Left lung (tissue), 10 donors: ENCODE data around the gene COL10A1. TPM values are rescaled to one million over a fixed set of nuclear protein-coding genes. Genes with fewer than 3 reads are reported as not detected.

Experiments used
- ATAC-seq: fragments of 200-7000 bp; cut with Tn5 transposase; one replicate; pipeline ENCODE4 v1.9.1; 2020; ENCODE audit warnings: moderate library complexity
- DNase-seq, 4 donors: peaks; one replicate each; pipeline ENCODE4 v3.0.0-alpha.2; 2013 to 2020
- H3K27ac ChIP-seq, 2 donors: fragments of 200-600 bp; sonication (generic) in 1 of 2; one replicate each; pipeline versions ENCODE4 v1.5.0 to v1.8.0; 2020 to 2021
- H3K27me3 ChIP-seq, 2 donors: fragments of 200-600 bp; sonication (generic) in 1 of 2; one replicate each; pipeline versions ENCODE4 v1.5.0 to v1.8.0; 2020 to 2021
- H3K36me3 ChIP-seq, 2 donors: fragments of 200-600 bp; sonication (generic) in 1 of 2; one replicate each; pipeline versions ENCODE4 v1.5.0 to v1.8.0; 2020 to 2021
- H3K4me1 ChIP-seq, 2 donors: fragments of 200-600 bp; one replicate each; pipeline ENCODE4 v1.8.0; 2021
- H3K4me3 ChIP-seq, 2 donors: fragments of 200-600 bp; sonication (generic) in 1 of 2; one replicate each; pipeline versions ENCODE4 v1.5.0 to v1.8.0; 2020 to 2021; ENCODE audit warnings: mild to moderate bottlenecking in 1 of 2
- H3K9me3 ChIP-seq, 2 donors: fragments of 200-600 bp; sonication (generic) in 1 of 2; one replicate each; pipeline versions ENCODE4 v1.5.0 to v1.8.0; 2020 to 2021
- intact Hi-C, 2 donors: fragments of 100-400 bp; cut with DNase I; formaldehyde crosslinking; loops; one replicate each; pipeline versions ENCODE4 v1.11.2 to v1.14.2; 2022
- polyA plus RNA-seq, 6 donors: library from polyadenylated mRNA; unstranded; fragments of 120-200 nt; gene quantifications; one replicate each; pipeline ENCODE4 v1.2.1, GENCODE V29; 2013; ENCODE audit not compliant: insufficient read length in 6 of 6
- total RNA-seq, 2 donors: library from RNA; stranded (reverse); fragmentation: NEBNext Ultra II Directional; extraction: Animal tissue kit (Norgen Biotek cat#: 25700); gene quantifications; one replicate each; pipeline ENCODE4 v1.2.1, GENCODE V29; 2021
- TF ChIP-seq, protein P1 (sequence below), 2 donors: fragments of 200-600 bp; sonication (generic) in 1 of 2; IDR thresholded peaks; one replicate each; pipeline versions ENCODE4 v1.5.0 to v1.8.0; 2021; ENCODE audit warnings: antibody characterized with exemption in 2 of 2
- donor health status: DM: no; HTN: yes; CAD: no.
- donor health status: DM: no; HTN: no; CAD: no.

The COL10A1 gene
- total and polyA plus RNA-seq, 8 donors = 0.18 to 26.6 (median 0.32) TPM; not detected in 1

GRCh38 chr6:116074732-116075390 is 51.1 kb downstream of the COL10A1 start:
- Histone ChIP-seq H3K4me3 (no peak overlapping the region), H3K36me3 (no peaks in the 10 kb centered on the region), H3K4me1 (no peaks in the 10 kb centered on the region), H3K27me3 (no peaks in the 10 kb centered on the region), H3K9me3 (no peaks in the 10 kb centered on the region), H3K27ac (no peak overlapping the region)
- TF ChIP-seq, protein P1, sequence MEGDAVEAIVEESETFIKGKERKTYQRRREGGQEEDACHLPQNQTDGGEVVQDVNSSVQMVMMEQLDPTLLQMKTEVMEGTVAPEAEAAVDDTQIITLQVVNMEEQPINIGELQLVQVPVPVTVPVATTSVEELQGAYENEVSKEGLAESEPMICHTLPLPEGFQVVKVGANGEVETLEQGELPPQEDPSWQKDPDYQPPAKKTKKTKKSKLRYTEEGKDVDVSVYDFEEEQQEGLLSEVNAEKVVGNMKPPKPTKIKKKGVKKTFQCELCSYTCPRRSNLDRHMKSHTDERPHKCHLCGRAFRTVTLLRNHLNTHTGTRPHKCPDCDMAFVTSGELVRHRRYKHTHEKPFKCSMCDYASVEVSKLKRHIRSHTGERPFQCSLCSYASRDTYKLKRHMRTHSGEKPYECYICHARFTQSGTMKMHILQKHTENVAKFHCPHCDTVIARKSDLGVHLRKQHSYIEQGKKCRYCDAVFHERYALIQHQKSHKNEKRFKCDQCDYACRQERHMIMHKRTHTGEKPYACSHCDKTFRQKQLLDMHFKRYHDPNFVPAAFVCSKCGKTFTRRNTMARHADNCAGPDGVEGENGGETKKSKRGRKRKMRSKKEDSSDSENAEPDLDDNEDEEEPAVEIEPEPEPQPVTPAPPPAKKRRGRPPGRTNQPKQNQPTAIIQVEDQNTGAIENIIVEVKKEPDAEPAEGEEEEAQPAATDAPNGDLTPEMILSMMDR (IDR thresholded peaks at IDR 0.05) = no peak
- DNase-seq (no peak), ATAC-seq (no peak)
- intact Hi-C loops = no loop called here

- H3K4me1 ChIP-seq = no peaks in the 10 kb centered on the region
- intact Hi-C loops = no loop called here
- H3K4me3 ChIP-seq = no peak overlapping the region
- no peaks in the 10 kb centered on the region for H3K9me3 ChIP-seq
- no peaks in the 10 kb centered on the region for H3K36me3 ChIP-seq
- TF ChIP-seq, protein P1 (IDR thresholded peaks at IDR 0.05) = no peak
- peak; percentile 72 for ATAC-seq
- no peak for DNase-seq
- no peaks in the 10 kb centered on the region for H3K27me3 ChIP-seq
- no peak overlapping the region for H3K27ac ChIP-seq
Observed at GRCh38 chr6:116073765-116074440, 52.0 kb downstream of the COL10A1 start.

DNA sequence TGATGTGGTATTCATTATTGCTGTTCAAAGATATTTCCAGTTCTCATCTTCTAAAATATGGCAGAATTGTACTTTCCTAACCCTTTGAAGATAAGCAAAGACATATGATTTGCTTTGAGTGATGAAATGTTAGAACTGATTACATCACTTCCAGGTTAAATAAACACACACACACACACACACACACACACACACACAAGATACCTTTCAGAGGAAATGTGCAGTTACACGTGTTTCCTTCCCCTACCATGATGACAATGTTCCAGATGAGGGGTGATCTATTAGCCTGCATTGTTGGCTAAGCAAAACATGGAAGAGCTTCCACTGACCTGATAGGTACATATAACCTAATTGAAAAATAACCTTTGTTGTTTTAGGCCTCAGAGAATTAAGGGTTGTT is 53.6 kb downstream of the COL10A1 start:
- H3K9me3 ChIP-seq = no peaks in the 10 kb centered on the region
- no peaks in the 10 kb centered on the region for H3K4me1 ChIP-seq
- no peaks in the 10 kb centered on the region for H3K36me3 ChIP-seq
- TF ChIP-seq, protein P1 (IDR thresholded peaks at IDR 0.05) = no peak
- no peaks in the 10 kb centered on the region for H3K27me3 ChIP-seq
- intact Hi-C loops = no loop called here
- no peak for ATAC-seq
- no peak overlapping the region for H3K27ac ChIP-seq
- H3K4me3 ChIP-seq = no peak overlapping the region
- no peak for DNase-seq

DNA sequence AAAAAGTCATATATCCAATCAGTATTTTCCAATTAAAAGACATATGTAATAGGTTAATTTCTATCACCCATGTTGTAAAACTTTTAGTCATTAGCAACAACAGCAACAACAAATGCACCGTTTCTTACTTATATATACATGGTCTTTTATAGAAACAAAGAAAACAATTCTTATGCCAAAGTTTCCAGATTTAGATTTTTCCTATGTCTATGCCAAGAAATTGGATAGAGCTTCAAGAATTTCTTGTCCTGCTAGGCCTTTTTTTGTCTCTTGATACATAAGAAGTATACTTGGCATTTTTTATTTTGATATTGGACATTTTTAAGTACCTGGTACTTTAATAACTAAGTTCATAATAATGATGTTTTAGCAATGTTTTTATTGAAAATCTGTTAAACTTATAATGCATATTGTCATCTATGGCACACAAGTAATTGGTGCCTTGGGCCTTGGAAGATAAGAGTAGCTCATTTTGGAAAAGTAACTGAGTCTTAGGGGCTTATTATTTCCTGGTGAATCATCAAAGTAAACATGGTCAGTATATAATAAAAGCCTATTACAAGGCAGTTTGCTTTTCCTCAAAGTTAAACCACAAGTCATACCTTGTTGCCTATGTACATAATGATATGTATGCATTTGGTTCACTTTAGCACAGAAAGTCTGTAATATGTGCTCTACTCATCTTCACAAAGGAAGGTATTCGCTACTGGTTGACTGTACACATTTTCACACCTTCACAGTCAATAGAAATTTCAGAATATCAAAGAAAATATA is 55.1 kb downstream of the COL10A1 start:
- Histone ChIP-seq H3K9me3 (no peaks in the 10 kb centered on the region), H3K4me1 (no peaks in the 10 kb centered on the region), H3K36me3 (no peaks in the 10 kb centered on the region), H3K4me3 (no peak overlapping the region), H3K27me3 (no peaks in the 10 kb centered on the region), H3K27ac (no peak overlapping the region)
- intact Hi-C loops = no loop called here
- ATAC-seq (no peak), DNase-seq (peak in 2 of 4 donors; percentile 30)
- TF ChIP-seq, protein P1 (IDR thresholded peaks at IDR 0.05) = no peak

GRCh38 chr6:116070101-116070500 is 55.8 kb downstream of the COL10A1 start:
- Histone ChIP-seq H3K36me3 (no peaks in the 10 kb centered on the region), H3K4me1 (no peaks in the 10 kb centered on the region), H3K27me3 (no peaks in the 10 kb centered on the region), H3K27ac (no peak overlapping the region), H3K4me3 (no peak overlapping the region), H3K9me3 (no peaks in the 10 kb centered on the region)
- TF ChIP-seq, protein P1 (IDR thresholded peaks at IDR 0.05) = no peak
- DNase-seq = peak in 2 of 4 donors; percentile 19 to 23
- no peak for ATAC-seq
- intact Hi-C loops = no loop called here
